ENCODE results near the gene SPECC1.

The SPECC1 gene

DNA sequence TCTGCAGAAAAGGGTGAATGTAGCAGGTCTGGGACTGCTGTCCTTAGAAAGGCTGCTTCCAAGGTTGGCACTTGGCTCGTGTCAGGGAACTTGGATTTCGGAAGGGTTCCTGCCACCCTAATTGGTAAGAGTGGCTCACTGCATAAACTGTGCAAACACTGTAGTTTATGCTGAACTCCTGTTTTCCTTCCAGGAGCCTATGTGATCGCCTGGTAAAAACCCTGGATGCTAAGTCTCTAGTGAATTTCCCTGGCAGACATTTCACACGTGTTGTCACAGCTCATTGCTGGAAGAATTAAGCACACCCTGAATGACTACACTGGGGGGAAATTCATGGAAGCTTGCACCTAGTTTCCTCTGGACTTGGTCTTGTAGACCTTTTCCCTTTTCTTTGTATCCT, 140.1 kb downstream of the SPECC1 start:
- H3K4me1 Mint-ChIP-seq = no peaks in the 10 kb centered on the region
- H3K36me3 Mint-ChIP-seq (ENCODE audit: low read depth) = no peaks in the 10 kb centered on the region
- TF ChIP-seq, protein P1, sequence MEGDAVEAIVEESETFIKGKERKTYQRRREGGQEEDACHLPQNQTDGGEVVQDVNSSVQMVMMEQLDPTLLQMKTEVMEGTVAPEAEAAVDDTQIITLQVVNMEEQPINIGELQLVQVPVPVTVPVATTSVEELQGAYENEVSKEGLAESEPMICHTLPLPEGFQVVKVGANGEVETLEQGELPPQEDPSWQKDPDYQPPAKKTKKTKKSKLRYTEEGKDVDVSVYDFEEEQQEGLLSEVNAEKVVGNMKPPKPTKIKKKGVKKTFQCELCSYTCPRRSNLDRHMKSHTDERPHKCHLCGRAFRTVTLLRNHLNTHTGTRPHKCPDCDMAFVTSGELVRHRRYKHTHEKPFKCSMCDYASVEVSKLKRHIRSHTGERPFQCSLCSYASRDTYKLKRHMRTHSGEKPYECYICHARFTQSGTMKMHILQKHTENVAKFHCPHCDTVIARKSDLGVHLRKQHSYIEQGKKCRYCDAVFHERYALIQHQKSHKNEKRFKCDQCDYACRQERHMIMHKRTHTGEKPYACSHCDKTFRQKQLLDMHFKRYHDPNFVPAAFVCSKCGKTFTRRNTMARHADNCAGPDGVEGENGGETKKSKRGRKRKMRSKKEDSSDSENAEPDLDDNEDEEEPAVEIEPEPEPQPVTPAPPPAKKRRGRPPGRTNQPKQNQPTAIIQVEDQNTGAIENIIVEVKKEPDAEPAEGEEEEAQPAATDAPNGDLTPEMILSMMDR (IDR thresholded peaks at IDR 0.05; ENCODE audit: unreplicated experiment in 3 of 3) = no peak
- H3K4me3 Mint-ChIP-seq = no peak overlapping the region
- H3K27me3 Mint-ChIP-seq (ENCODE audit: low read depth) = peaks cover 4% of the 10 kb centered on the region
- H3K27ac Mint-ChIP-seq = no peak overlapping the region
- no peaks in the 10 kb centered on the region for H3K9me3 Mint-ChIP-seq

DNA sequence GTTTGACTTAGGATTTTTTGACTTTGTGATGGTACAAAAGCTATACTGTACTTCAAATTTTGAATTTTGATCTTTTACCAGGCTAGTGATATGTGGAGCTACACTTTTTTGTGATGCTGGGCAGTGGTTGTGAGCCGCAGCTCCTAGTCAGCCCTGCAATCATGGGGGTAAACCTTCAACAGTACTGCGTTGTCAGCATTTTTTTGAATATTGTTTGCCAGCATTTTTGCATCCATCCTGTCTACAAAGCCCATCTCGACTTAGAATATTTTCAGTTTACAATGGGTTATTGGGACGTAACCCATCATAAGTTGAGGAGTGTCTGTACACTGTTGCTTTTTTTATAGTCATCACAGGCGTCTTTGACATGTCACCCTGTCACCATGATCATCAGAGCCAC, 142.0 kb downstream of the SPECC1 start:
- H3K9me3 Mint-ChIP-seq = no peaks in the 10 kb centered on the region
- H3K36me3 Mint-ChIP-seq (ENCODE audit: low read depth) = no peaks in the 10 kb centered on the region
- H3K4me3 Mint-ChIP-seq = no peak overlapping the region
- H3K4me1 Mint-ChIP-seq = no peaks in the 10 kb centered on the region
- H3K27ac Mint-ChIP-seq = no peak overlapping the region
- H3K27me3 Mint-ChIP-seq (ENCODE audit: low read depth) = peaks cover 9% of the 10 kb centered on the region
- TF ChIP-seq, protein P1 (IDR thresholded peaks at IDR 0.05; ENCODE audit: unreplicated experiment in 3 of 3) = no peak

- no peaks in the 10 kb centered on the region for H3K9me3 Mint-ChIP-seq
- H3K27ac Mint-ChIP-seq = no peak overlapping the region
- no peaks in the 10 kb centered on the region for H3K4me1 Mint-ChIP-seq
- H3K4me3 Mint-ChIP-seq = no peak overlapping the region
- H3K27me3 Mint-ChIP-seq (ENCODE audit: low read depth) = peaks cover 24% of the 10 kb centered on the region
- no peaks in the 10 kb centered on the region for H3K36me3 Mint-ChIP-seq (ENCODE audit: low read depth)
- TF ChIP-seq, protein P1 (IDR thresholded peaks at IDR 0.05; ENCODE audit: unreplicated experiment in 3 of 3) = no peak
Observed at GRCh38 chr17:20153231-20153630, 144.1 kb downstream of the SPECC1 start.

DNA sequence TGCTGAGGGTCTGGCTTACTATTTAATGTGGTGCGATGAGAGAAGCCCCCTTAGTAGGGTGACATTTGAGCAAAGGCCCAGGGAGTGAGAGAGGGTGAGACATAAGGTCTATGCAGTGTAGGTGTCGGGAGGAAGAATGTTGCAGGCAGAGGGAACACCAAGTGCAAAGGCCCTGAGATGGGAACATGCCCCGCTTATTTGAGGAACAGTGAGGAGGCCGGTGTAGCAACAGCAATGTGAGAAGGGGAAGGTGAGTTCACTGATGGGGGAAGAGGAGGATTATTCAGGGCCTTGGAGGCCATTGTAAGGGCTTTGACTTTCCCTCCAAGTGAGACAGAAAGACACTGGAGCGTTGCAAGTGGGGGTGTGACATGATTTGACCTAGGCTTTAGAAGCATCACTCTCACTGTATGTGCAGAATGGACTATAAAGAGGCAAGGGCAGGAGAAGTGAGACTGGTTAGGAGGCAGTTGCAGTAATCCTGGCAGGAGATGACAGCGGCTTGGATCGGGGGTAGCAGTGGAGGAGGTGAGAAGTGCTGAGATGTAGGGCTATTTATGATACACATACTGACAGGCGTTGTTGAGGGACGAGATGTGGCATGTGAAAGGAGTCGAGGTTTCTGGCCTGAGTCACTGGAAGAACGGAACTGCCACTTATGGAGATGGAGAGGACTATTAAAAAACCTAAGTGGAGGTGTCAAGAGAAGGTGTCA, 145.3 kb downstream of the SPECC1 start:
- H3K4me1 Mint-ChIP-seq = no peaks in the 10 kb centered on the region
- H3K27me3 Mint-ChIP-seq (ENCODE audit: low read depth) = peaks cover 25% of the 10 kb centered on the region
- H3K27ac Mint-ChIP-seq = no peak overlapping the region
- H3K9me3 Mint-ChIP-seq = no peaks in the 10 kb centered on the region
- no peaks in the 10 kb centered on the region for H3K36me3 Mint-ChIP-seq (ENCODE audit: low read depth)
- H3K4me3 Mint-ChIP-seq = no peak overlapping the region
- TF ChIP-seq, protein P1 (IDR thresholded peaks at IDR 0.05; ENCODE audit: unreplicated experiment in 3 of 3) = no peak

GRCh38 chr17:20155258-20156195, 146.4 kb downstream of the SPECC1 start:
- Mint-ChIP-seq H3K4me3 (no peak overlapping the region), H3K27me3 (ENCODE audit: low read depth) (peaks cover 28% of the 10 kb centered on the region), H3K9me3 (no peaks in the 10 kb centered on the region), H3K36me3 (ENCODE audit: low read depth) (no peaks in the 10 kb centered on the region), H3K27ac (peak overlapping the region in 2 of 3 experiments; percentile 44 to 75), H3K4me1 (no peaks in the 10 kb centered on the region)
- TF ChIP-seq, protein P1 (IDR thresholded peaks at IDR 0.05; ENCODE audit: unreplicated experiment in 3 of 3) = no peak
